Glutamatergic neuron (in vitro differentiated cells): Measurements from ENCODE around the gene ZNF48. TPM values are rescaled to one million over a fixed set of nuclear protein-coding genes. Genes with fewer than 3 reads are reported as not detected.
"Not testable (repeated sequence)": the region's sequence is repeated elsewhere in the genome, so short reads cannot be mapped to it uniquely, and the experiment has no call there.

Source experiments
- DNase-seq: peaks from one replicate; pipeline ENCODE4 v3.0.0; 2022
- H3K27ac Mint-ChIP-seq: one replicate; pipeline ENCODE4 v1.8.0; 2020; ENCODE audit warnings: mild to moderate bottlenecking, mixed read lengths, inconsistent platforms; ENCODE audit not compliant: unreplicated experiment
- H3K27me3 Mint-ChIP-seq: one replicate; pipeline ENCODE4 v1.8.0; 2020; ENCODE audit warnings: mild to moderate bottlenecking, moderate library complexity, mixed read lengths, inconsistent platforms; ENCODE audit not compliant: unreplicated experiment
- H3K36me3 Mint-ChIP-seq: one replicate; pipeline ENCODE4 v1.8.0; 2020; ENCODE audit warnings: mild to moderate bottlenecking, mixed read lengths, inconsistent platforms; ENCODE audit not compliant: unreplicated experiment
- H3K4me1 Mint-ChIP-seq: one replicate; pipeline ENCODE4 v1.8.0; 2020; ENCODE audit warnings: mild to moderate bottlenecking, low read depth, mixed read lengths, inconsistent platforms; ENCODE audit not compliant: unreplicated experiment
- H3K4me3 Mint-ChIP-seq: one replicate; pipeline ENCODE4 v1.8.0; 2020; ENCODE audit warnings: mild to moderate bottlenecking, mixed read lengths, inconsistent platforms; ENCODE audit not compliant: unreplicated experiment
- H3K9me3 Mint-ChIP-seq: one replicate; pipeline ENCODE4 v1.8.0; 2020; ENCODE audit warnings: mild to moderate bottlenecking, moderate library complexity, mixed read lengths, inconsistent platforms; ENCODE audit not compliant: unreplicated experiment
- total RNA-seq: library from RNA; stranded (reverse); fragmentation: NEBNext Ultra II Directional; extraction: Animal tissue kit (Norgen Biotek cat#: 25700); gene quantifications from one replicate; pipeline ENCODE4 v1.2.1, GENCODE V29; 2021; ENCODE audit not compliant: unreplicated experiment
- TF ChIP-seq, protein P1 (sequence below): fragments of 200-600 bp; sonication (generic); IDR thresholded peaks from one replicate; pipeline ENCODE4 v1.5.0; 2021; ENCODE audit not compliant: partially characterized antibody, unreplicated experiment

Gene ZNF48
- total RNA-seq, 1 donor from 2014 or later = 74.7 TPM

DNA sequence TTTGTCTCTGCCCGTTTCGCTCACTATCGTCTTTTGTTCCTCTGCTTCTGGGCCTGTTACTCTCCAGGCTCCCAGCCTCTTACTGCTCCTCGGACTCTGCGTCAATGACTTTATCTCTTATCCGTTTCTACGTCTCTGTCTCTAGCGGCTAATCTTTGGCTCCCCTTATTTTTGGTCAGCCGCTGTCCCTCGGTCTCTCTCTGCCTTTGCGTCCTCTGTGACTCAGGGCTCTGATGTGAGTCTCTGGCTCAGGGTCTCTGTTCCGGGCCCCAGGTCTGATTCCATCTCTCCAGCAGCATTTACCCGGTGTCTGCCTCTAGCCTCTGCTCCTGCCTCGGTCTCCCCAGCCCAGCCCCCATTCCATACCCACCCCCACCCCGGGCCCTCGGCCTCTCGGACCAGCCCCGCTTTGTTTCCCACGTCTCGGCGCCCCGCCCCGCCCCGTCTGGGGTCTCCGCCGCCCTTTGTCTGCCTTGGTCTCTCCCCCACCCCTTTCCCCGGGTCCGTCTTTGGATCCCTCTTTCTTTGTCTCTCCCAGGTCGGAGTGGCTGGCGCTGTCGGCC, 547 bp upstream of the ZNF48 start:
- Mint-ChIP-seq H3K9me3 (peaks cover 13% of the 10 kb centered on the region), H3K36me3 (peaks cover 5% of the 10 kb centered on the region), H3K27me3 (peaks cover 19% of the 10 kb centered on the region), H3K4me1 (peaks cover 26% of the 10 kb centered on the region), H3K4me3 (peak overlapping the region; percentile 99), H3K27ac (peak overlapping the region; percentile 100)
- TF ChIP-seq, protein P1, sequence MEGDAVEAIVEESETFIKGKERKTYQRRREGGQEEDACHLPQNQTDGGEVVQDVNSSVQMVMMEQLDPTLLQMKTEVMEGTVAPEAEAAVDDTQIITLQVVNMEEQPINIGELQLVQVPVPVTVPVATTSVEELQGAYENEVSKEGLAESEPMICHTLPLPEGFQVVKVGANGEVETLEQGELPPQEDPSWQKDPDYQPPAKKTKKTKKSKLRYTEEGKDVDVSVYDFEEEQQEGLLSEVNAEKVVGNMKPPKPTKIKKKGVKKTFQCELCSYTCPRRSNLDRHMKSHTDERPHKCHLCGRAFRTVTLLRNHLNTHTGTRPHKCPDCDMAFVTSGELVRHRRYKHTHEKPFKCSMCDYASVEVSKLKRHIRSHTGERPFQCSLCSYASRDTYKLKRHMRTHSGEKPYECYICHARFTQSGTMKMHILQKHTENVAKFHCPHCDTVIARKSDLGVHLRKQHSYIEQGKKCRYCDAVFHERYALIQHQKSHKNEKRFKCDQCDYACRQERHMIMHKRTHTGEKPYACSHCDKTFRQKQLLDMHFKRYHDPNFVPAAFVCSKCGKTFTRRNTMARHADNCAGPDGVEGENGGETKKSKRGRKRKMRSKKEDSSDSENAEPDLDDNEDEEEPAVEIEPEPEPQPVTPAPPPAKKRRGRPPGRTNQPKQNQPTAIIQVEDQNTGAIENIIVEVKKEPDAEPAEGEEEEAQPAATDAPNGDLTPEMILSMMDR = no peak
- DNase-seq = no peak

DNA sequence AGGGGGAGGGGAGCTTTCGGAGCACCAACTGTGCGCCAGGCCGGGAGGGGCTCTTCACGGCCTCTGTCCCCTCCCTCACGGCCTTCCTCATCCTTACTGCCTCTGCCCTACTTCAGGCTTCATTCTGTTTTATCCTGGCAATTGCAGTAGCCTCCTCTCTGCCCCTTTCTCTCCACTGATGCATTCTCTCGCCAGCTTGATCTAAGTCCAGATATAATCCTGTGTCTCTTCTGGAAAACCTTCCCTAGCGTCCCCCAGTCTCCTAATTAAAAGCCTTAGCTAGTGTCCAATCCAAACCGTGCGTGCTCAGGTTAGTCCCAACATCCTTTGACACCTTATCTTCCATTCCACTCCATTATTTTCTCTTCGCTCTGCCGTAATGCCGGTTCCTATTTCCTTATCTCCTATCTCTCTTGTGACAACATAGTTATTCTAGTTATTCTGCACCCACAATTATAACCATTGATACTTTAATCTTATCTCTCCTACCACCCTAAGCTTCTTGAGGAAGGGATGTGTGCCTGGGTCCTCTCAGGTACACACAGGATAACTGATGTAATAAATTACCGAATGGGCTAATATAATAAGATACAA, 869 bp downstream of the ZNF48 start:
- peaks cover 19% of the 10 kb centered on the region for H3K27me3 Mint-ChIP-seq
- H3K36me3 Mint-ChIP-seq = peaks cover 5% of the 10 kb centered on the region
- peak overlapping the region; percentile 98 for H3K27ac Mint-ChIP-seq
- H3K4me1 Mint-ChIP-seq = peaks cover 30% of the 10 kb centered on the region
- TF ChIP-seq, protein P1 = no peak
- DNase-seq = no peak
- peak overlapping the region; percentile 93 for H3K4me3 Mint-ChIP-seq
- H3K9me3 Mint-ChIP-seq = peaks cover 20% of the 10 kb centered on the region

DNA sequence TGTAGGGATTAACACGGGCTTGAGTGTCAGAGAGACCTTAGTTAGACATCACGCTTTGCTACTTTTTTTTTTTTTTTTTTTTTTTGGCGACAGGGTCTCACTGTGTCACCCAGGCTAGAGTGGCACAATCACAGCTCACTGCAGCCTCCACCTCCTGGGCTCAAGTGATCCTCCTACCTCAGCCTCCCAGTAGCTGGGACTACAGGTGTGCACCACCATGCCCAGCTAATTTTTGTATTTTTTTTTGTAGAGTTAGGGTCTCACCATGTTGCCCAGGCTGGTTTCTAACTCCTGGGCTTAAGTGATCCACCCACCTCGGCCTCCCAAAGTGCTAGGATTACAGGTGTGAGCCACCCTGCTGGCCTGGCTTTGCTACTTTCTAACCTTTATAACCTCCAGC, 1.4 kb downstream of the ZNF48 start:
- H3K27ac Mint-ChIP-seq = peak overlapping the region; percentile 98

DNA sequence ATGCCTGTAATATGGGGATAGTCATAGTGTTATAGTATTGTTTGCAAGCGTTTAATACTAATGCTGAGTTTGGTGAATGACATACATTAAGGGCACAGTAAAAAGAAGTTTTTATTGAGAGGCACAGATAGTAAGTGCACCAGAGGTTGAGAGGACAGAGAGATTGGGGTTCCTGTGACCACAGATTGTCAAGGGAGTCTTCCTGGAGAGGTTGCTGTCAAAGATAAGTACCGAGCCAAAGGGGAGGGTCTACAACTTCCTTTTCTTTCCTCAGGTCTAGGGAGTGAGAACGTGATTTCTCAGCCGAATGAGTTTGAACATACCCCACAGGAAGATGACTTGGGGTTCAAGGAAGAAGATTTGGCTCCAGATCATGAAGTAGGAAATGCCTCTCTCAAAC, 1.8 kb downstream of the ZNF48 start:
- peak overlapping the region; percentile 93 for H3K4me3 Mint-ChIP-seq
- H3K36me3 Mint-ChIP-seq = peaks cover 5% of the 10 kb centered on the region
- H3K27me3 Mint-ChIP-seq = peaks cover 24% of the 10 kb centered on the region
- peak overlapping the region; percentile 81 for H3K27ac Mint-ChIP-seq
- TF ChIP-seq, protein P1 = no peak
- H3K4me1 Mint-ChIP-seq = peaks cover 30% of the 10 kb centered on the region
- peaks cover 28% of the 10 kb centered on the region for H3K9me3 Mint-ChIP-seq
- no peak for DNase-seq

More for the DNA sequence above, 1.4 kb downstream of the ZNF48 start:
- not testable (repeated sequence) for DNase-seq, H3K36me3 Mint-ChIP-seq
- Mint-ChIP-seq H3K27me3 (peaks cover 22% of the 10 kb centered on the region), H3K4me1 (peaks cover 30% of the 10 kb centered on the region), H3K9me3 (peaks cover 26% of the 10 kb centered on the region), H3K4me3 (peak overlapping the region; percentile 93)

DNA sequence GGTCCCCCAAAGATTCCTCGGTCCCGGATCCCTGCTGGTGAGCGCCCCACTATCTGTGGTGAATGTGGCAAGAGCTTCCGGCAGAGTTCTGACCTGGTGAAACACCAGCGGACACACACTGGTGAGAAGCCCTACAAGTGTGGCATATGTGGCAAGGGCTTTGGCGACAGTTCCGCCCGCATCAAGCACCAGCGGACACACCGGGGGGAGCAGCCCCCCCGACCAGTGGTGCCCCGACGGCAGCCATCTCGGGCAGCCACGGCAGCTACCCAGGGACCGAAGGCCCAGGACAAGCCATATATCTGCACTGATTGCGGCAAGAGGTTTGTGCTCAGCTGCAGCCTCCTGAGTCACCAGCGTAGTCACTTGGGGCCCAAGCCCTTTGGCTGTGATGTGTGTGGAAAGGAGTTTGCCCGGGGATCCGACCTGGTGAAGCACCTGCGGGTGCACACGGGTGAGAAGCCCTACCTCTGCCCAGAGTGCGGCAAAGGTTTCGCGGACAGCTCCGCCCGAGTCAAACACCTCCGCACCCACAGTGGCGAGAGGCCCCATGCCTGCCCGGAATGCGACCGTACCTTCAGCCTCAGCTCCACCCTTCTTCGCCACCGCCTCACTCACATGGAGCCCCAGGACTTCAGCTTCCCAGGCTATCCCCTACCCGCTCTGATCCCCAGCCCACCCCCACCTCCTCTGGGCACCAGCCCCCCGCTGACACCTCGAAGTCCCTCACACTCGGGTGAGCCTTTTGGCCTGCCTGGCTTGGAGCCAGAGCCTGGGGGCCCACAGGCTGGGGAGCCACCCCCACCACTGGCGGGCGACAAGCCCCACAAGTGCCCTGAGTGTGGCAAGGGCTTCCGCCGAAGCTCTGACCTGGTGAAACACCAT, 2.8 kb downstream of the ZNF48 start:
- Mint-ChIP-seq H3K27ac (peak overlapping the region; percentile 88), H3K36me3 (peaks cover 5% of the 10 kb centered on the region), H3K27me3 (peaks cover 22% of the 10 kb centered on the region), H3K4me3 (no peak overlapping the region), H3K9me3 (peaks cover 28% of the 10 kb centered on the region), H3K4me1 (peaks cover 30% of the 10 kb centered on the region)
- no peak for DNase-seq
- TF ChIP-seq, protein P1 = no peak
